Upper lobe of left lung (tissue), 6 donors: Measurements from ENCODE around the gene MAP3K2. TPM values are rescaled to one million over a fixed set of nuclear protein-coding genes. Genes with fewer than 3 reads are reported as not detected.

ENCODE experiments used
- ATAC-seq, 2 donors: fragments of 200-7000 bp; cut with Tn5 transposase; one replicate each; pipeline ENCODE4 v1.9.1; 2022; ENCODE audit warnings: mild to moderate bottlenecking in 2 of 2, moderate library complexity in 2 of 2; ENCODE audit not compliant: low FRiP score in 2 of 2
- DNase-seq, 2 donors: peaks; one replicate each; pipeline ENCODE4 v3.0.0-alpha.2; 2019 to 2020
- H3K27ac ChIP-seq, 4 donors: fragments of 200-600 bp; sonication (generic); one replicate each; pipeline ENCODE4 v1.5.1; 2016 to 2019
- H3K27me3 ChIP-seq, 4 donors: fragments of 200-600 bp; sonication (generic); one replicate each; pipeline ENCODE4 v1.5.1; 2017 to 2019
- H3K36me3 ChIP-seq, 4 donors: fragments of 200-600 bp; sonication (generic); one replicate each; pipeline ENCODE4 v1.5.1; 2016 to 2019
- H3K4me1 ChIP-seq, 4 donors: fragments of 200-600 bp; sonication (generic); one replicate each; pipeline ENCODE4 v1.5.1; 2018 to 2019
- H3K4me3 ChIP-seq, 4 donors: fragments of 200-600 bp; sonication (generic); one replicate each; pipeline ENCODE4 v1.5.1; 2017 to 2019; ENCODE audit warnings: mild to moderate bottlenecking in 2 of 4, moderate library complexity in 1 of 4
- H3K9me3 ChIP-seq, 4 donors: fragments of 200-600 bp; sonication (generic); one replicate each; pipeline ENCODE4 v1.5.1; 2018 to 2019
- CTCF ChIP-seq, 6 experiments: fragments of 450-650 bp in 4 of 6; fragments of 200-600 bp in 2 of 6; sonication (generic) in 2 of 6; IDR thresholded peaks; one replicate each; pipeline ENCODE4 v1.5.1; 2016 to 2019; ENCODE audit warnings: antibody characterized with exemption in 6 of 6
- EP300 ChIP-seq, 4 donors: sonication (generic); formaldehyde crosslinking; IDR thresholded peaks; one replicate each; pipeline ENCODE4 v1.5.1; 2017; ENCODE audit warnings: antibody characterized with exemption in 4 of 4, control low read depth in 2 of 4
- POLR2A ChIP-seq, 4 donors: fragments of 450-650 bp; IDR thresholded peaks; one replicate each; pipeline ENCODE4 v1.5.1; 2016 to 2017; ENCODE audit warnings: antibody characterized with exemption in 4 of 4, mild to moderate bottlenecking in 2 of 4
- POLR2AphosphoS5 ChIP-seq, 2 donors: sonication (generic); formaldehyde crosslinking; IDR thresholded peaks; one replicate each; pipeline ENCODE4 v1.5.1; 2017; ENCODE audit warnings: antibody characterized with exemption in 2 of 2
- WGBS, 2 donors: methylation state at CpG; one replicate each; pipeline ENCODE4 v1.1.5; 2017 to 2018; 5-methylcytosine and 5-hydroxymethylcytosine counted together
- total RNA-seq, 6 donors: library from RNA; depleted of rRNA in 4 of 6; stranded (reverse); fragments of >200 nt in 4 of 6; gene quantifications; one replicate each; pipeline versions ENCODE4 v1.1.0 to v1.2.1, GENCODE V29; 2016 to 2021
- donor health status: DM: no; HTN: no; CAD: no; lungs with moderate emphysema.
- donor health status: DM: no; HTN: yes; CAD: no; lungs with severe emphysema.

The MAP3K2 gene
- total RNA-seq, 6 donors from 2014 or later: 43.0 to 79.2 (median 66.9) TPM

GRCh38 chr2:127309468-127309867 lies 78.3 kb downstream of the MAP3K2 start:
- no peak overlapping the region for H3K27ac ChIP-seq
- no peaks in the 10 kb centered on the region for H3K27me3 ChIP-seq
- no peak overlapping the region for H3K4me3 ChIP-seq
- no peak for TF ChIP-seq EP300 (IDR thresholded peaks at IDR 0.05)
- no peak for TF ChIP-seq POLR2AphosphoS5 (IDR thresholded peaks at IDR 0.05)
- TF ChIP-seq POLR2A (IDR thresholded peaks at IDR 0.05): no peak
- no peak for TF ChIP-seq CTCF (IDR thresholded peaks at IDR 0.05)
- H3K9me3 ChIP-seq: no peaks in the 10 kb centered on the region
- 93 to 94% methylated on average over 4 of the region's 4 CpGs for WGBS, 2 donors
- DNase-seq: no peak
- peaks cover 26 to 97% (median 53%) of the 10 kb centered on the region in 4 donors for H3K36me3 ChIP-seq
- no peak for ATAC-seq
- no peaks in the 10 kb centered on the region for H3K4me1 ChIP-seq

- Histone ChIP-seq H3K36me3 (peaks cover 20 to 89% (median 45%) of the 10 kb centered on the region in 4 donors), H3K4me1 (no peaks in the 10 kb centered on the region), H3K27me3 (no peaks in the 10 kb centered on the region), H3K4me3 (no peak overlapping the region), H3K9me3 (no peaks in the 10 kb centered on the region), H3K27ac (no peak overlapping the region)
- TF ChIP-seq POLR2AphosphoS5 (IDR thresholded peaks at IDR 0.05): no peak
- no peak for TF ChIP-seq POLR2A (IDR thresholded peaks at IDR 0.05)
- no peak for TF ChIP-seq CTCF (IDR thresholded peaks at IDR 0.05)
- TF ChIP-seq EP300 (IDR thresholded peaks at IDR 0.05): no peak
- 93 to 96% methylated on average over 7 of the region's 7 CpGs for WGBS, 2 donors
- ATAC-seq (no peak), DNase-seq (no peak)
Observed at GRCh38 chr2:127308586-127309138, 79.1 kb downstream of the MAP3K2 start.

GRCh38 chr2:127305990-127306585 lies 81.7 kb downstream of the MAP3K2 start:
- Histone ChIP-seq H3K4me3 (no peak overlapping the region), H3K9me3 (no peaks in the 10 kb centered on the region), H3K36me3 (peaks cover 19 to 70% (median 29%) of the 10 kb centered on the region in 4 donors), H3K27ac (peak overlapping the region in 1 of 4 donors; percentile 26), H3K27me3 (no peaks in the 10 kb centered on the region), H3K4me1 (no peaks in the 10 kb centered on the region)
- no peak for TF ChIP-seq POLR2A (IDR thresholded peaks at IDR 0.05)
- TF ChIP-seq CTCF (IDR thresholded peaks at IDR 0.05): no peak
- no peak for TF ChIP-seq EP300 (IDR thresholded peaks at IDR 0.05)
- no peak for TF ChIP-seq POLR2AphosphoS5 (IDR thresholded peaks at IDR 0.05)
- 76 to 89% methylated on average over 4 of the region's 4 CpGs for WGBS, 2 donors
- ATAC-seq (peak in 1 of 2 donors; percentile 28), DNase-seq (no peak)

GRCh38 chr2:127302168-127302567 lies 85.6 kb downstream of the MAP3K2 start:
- H3K36me3 ChIP-seq: peaks cover 0 to 33% (median 10%) of the 10 kb centered on the region in 4 donors
- ATAC-seq (no peak), DNase-seq (no peak)
- no peaks in the 10 kb centered on the region for H3K27me3 ChIP-seq
- no peak overlapping the region for H3K4me3 ChIP-seq
- H3K9me3 ChIP-seq: no peaks in the 10 kb centered on the region
- WGBS, 2 donors: 90 to 100% methylated on average over 1 of the region's 1 CpG
- H3K4me1 ChIP-seq: no peaks in the 10 kb centered on the region
- H3K27ac ChIP-seq: no peak overlapping the region
- TF ChIP-seq EP300 (IDR thresholded peaks at IDR 0.05): no peak
- TF ChIP-seq POLR2AphosphoS5 (IDR thresholded peaks at IDR 0.05): no peak
- TF ChIP-seq POLR2A (IDR thresholded peaks at IDR 0.05): no peak
- TF ChIP-seq CTCF (IDR thresholded peaks at IDR 0.05): no peak
